ENCODE results near the gene MLYCD. TPM values are rescaled to one million over a fixed set of nuclear protein-coding genes. Genes with fewer than 3 reads are reported as not detected.

The MLYCD gene
- total and polyA plus RNA-seq, 2 donors = 1.8 to 3.5 TPM

- Histone ChIP-seq H3K9me3 (ENCODE audit: control insufficient read depth in 2 of 2, insufficient read depth in 1 of 2, low read length in 1 of 2) (no peaks in the 10 kb centered on the region), H3K27ac (ENCODE audit: low read depth in 1 of 2, low read length in 1 of 2) (peak overlapping the region in 1 of 2 donors; percentile 26), H3K4me1 (ENCODE audit: control insufficient read depth in 2 of 2, insufficient read depth in 2 of 2, low read length in 2 of 2) (no peaks in the 10 kb centered on the region), H3K27me3 (ENCODE audit: control insufficient read depth in 2 of 2, insufficient read depth in 1 of 2, low read length in 1 of 2) (no peaks in the 10 kb centered on the region), H3K4me3 (ENCODE audit: low read length in 2 of 2) (no peak overlapping the region), H3K36me3 (ENCODE audit: control insufficient read depth in 2 of 2, insufficient read depth in 2 of 2, low read length in 1 of 2) (no peaks in the 10 kb centered on the region)
- DNase-seq (ENCODE audit: low read depth in 6 of 9, low spot score in 9 of 9) = peak in 8 of 9 donors; percentile 6 to 65 (median 26)
- WGBS = 46% methylated on average over 35 of the region's 35 CpGs
Observed at GRCh38 chr16:83926726-83927397, 27.9 kb downstream of the MLYCD start.

- no peak for DNase-seq (ENCODE audit: low read depth in 6 of 9, low spot score in 9 of 9)
- H3K9me3 ChIP-seq (ENCODE audit: control insufficient read depth in 2 of 2, insufficient read depth in 1 of 2, low read length in 1 of 2) = no peaks in the 10 kb centered on the region
- 96% methylated on average over 16 of the region's 16 CpGs for WGBS
Observed at GRCh38 chr16:83928341-83929055, 29.6 kb downstream of the MLYCD start.

GRCh38 chr16:83929811-83930555, 31.1 kb downstream of the MLYCD start:
- Histone ChIP-seq H3K4me1 (ENCODE audit: control insufficient read depth in 2 of 2, insufficient read depth in 2 of 2, low read length in 2 of 2) (no peaks in the 10 kb centered on the region), H3K9me3 (ENCODE audit: control insufficient read depth in 2 of 2, insufficient read depth in 1 of 2, low read length in 1 of 2) (no peaks in the 10 kb centered on the region), H3K27ac (ENCODE audit: low read depth in 1 of 2, low read length in 1 of 2) (no peak overlapping the region), H3K4me3 (ENCODE audit: low read length in 2 of 2) (no peak overlapping the region), H3K27me3 (ENCODE audit: control insufficient read depth in 2 of 2, insufficient read depth in 1 of 2, low read length in 1 of 2) (no peaks in the 10 kb centered on the region), H3K36me3 (ENCODE audit: control insufficient read depth in 2 of 2, insufficient read depth in 2 of 2, low read length in 1 of 2) (no peaks in the 10 kb centered on the region)
- WGBS = 96% methylated on average over 17 of the region's 17 CpGs
- no peak for DNase-seq (ENCODE audit: low read depth in 6 of 9, low spot score in 9 of 9)

More at GRCh38 chr16:83928341-83929055, 29.6 kb downstream of the MLYCD start:
- Histone ChIP-seq H3K4me1 (ENCODE audit: control insufficient read depth in 2 of 2, insufficient read depth in 2 of 2, low read length in 2 of 2) (no peaks in the 10 kb centered on the region), H3K27ac (ENCODE audit: low read depth in 1 of 2, low read length in 1 of 2) (no peak overlapping the region), H3K36me3 (ENCODE audit: control insufficient read depth in 2 of 2, insufficient read depth in 2 of 2, low read length in 1 of 2) (no peaks in the 10 kb centered on the region), H3K4me3 (ENCODE audit: low read length in 2 of 2) (no peak overlapping the region), H3K27me3 (ENCODE audit: control insufficient read depth in 2 of 2, insufficient read depth in 1 of 2, low read length in 1 of 2) (no peaks in the 10 kb centered on the region)

- no peaks in the 10 kb centered on the region for H3K27me3 ChIP-seq (ENCODE audit: control insufficient read depth in 2 of 2, insufficient read depth in 1 of 2, low read length in 1 of 2)
- H3K27ac ChIP-seq (ENCODE audit: low read depth in 1 of 2, low read length in 1 of 2) = no peak overlapping the region
- no peak for DNase-seq (ENCODE audit: low read depth in 6 of 9, low spot score in 9 of 9)
- 94% methylated on average over 22 of the region's 22 CpGs for WGBS
- H3K4me1 ChIP-seq (ENCODE audit: control insufficient read depth in 2 of 2, insufficient read depth in 2 of 2, low read length in 2 of 2) = no peaks in the 10 kb centered on the region
- H3K4me3 ChIP-seq (ENCODE audit: low read length in 2 of 2) = no peak overlapping the region
- no peaks in the 10 kb centered on the region for H3K36me3 ChIP-seq (ENCODE audit: control insufficient read depth in 2 of 2, insufficient read depth in 2 of 2, low read length in 1 of 2)
- H3K9me3 ChIP-seq (ENCODE audit: control insufficient read depth in 2 of 2, insufficient read depth in 1 of 2, low read length in 1 of 2) = no peaks in the 10 kb centered on the region
Observed at GRCh38 chr16:83930730-83931500, 32.0 kb downstream of the MLYCD start.

DNA sequence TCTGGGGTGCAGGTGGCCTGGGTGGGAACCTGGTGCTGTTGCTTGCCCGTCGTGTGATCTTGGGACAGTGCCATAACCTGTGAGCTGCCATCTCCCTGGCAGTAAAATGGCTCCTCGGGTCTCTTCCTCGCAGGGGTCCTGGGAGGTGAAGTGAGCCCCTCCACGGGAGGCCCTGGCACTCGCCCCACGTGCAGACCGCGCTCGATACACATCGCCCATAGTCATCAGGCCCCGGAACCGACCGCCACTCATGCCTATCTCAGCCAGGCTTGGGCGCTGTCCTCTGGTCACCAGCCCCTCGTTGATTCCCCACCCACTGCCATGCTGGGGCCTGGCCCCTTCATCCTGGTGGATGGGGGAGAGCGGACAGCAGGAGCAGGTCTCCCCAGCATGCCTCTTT, 32.6 kb downstream of the MLYCD start:
- Histone ChIP-seq H3K4me1 (ENCODE audit: control insufficient read depth in 2 of 2, insufficient read depth in 2 of 2, low read length in 2 of 2) (no peaks in the 10 kb centered on the region), H3K4me3 (ENCODE audit: low read length in 2 of 2) (no peak overlapping the region), H3K9me3 (ENCODE audit: control insufficient read depth in 2 of 2, insufficient read depth in 1 of 2, low read length in 1 of 2) (no peaks in the 10 kb centered on the region), H3K27ac (ENCODE audit: low read depth in 1 of 2, low read length in 1 of 2) (no peak overlapping the region), H3K36me3 (ENCODE audit: control insufficient read depth in 2 of 2, insufficient read depth in 2 of 2, low read length in 1 of 2) (no peaks in the 10 kb centered on the region), H3K27me3 (ENCODE audit: control insufficient read depth in 2 of 2, insufficient read depth in 1 of 2, low read length in 1 of 2) (no peaks in the 10 kb centered on the region)
- 95% methylated on average over 17 of the region's 17 CpGs for WGBS
- DNase-seq (ENCODE audit: low read depth in 6 of 9, low spot score in 9 of 9) = no peak

GRCh38 chr16:83932304-83932703, 33.4 kb downstream of the MLYCD start:
- H3K36me3 ChIP-seq (ENCODE audit: control insufficient read depth in 2 of 2, insufficient read depth in 2 of 2, low read length in 1 of 2) = no peaks in the 10 kb centered on the region
- no peak for DNase-seq (ENCODE audit: low read depth in 6 of 9, low spot score in 9 of 9)
- no peaks in the 10 kb centered on the region for H3K9me3 ChIP-seq (ENCODE audit: control insufficient read depth in 2 of 2, insufficient read depth in 1 of 2, low read length in 1 of 2)
- no peaks in the 10 kb centered on the region for H3K4me1 ChIP-seq (ENCODE audit: control insufficient read depth in 2 of 2, insufficient read depth in 2 of 2, low read length in 2 of 2)
- WGBS = 96% methylated on average over 11 of the region's 11 CpGs
- H3K4me3 ChIP-seq (ENCODE audit: low read length in 2 of 2) = no peak overlapping the region
- H3K27me3 ChIP-seq (ENCODE audit: control insufficient read depth in 2 of 2, insufficient read depth in 1 of 2, low read length in 1 of 2) = no peaks in the 10 kb centered on the region
- no peak overlapping the region for H3K27ac ChIP-seq (ENCODE audit: low read depth in 1 of 2, low read length in 1 of 2)

GRCh38 chr16:83932955-83933673, 34.2 kb downstream of the MLYCD start:
- Histone ChIP-seq H3K4me1 (ENCODE audit: control insufficient read depth in 2 of 2, insufficient read depth in 2 of 2, low read length in 2 of 2) (no peaks in the 10 kb centered on the region), H3K4me3 (ENCODE audit: low read length in 2 of 2) (no peak overlapping the region), H3K9me3 (ENCODE audit: control insufficient read depth in 2 of 2, insufficient read depth in 1 of 2, low read length in 1 of 2) (no peaks in the 10 kb centered on the region), H3K27me3 (ENCODE audit: control insufficient read depth in 2 of 2, insufficient read depth in 1 of 2, low read length in 1 of 2) (no peaks in the 10 kb centered on the region), H3K27ac (ENCODE audit: low read depth in 1 of 2, low read length in 1 of 2) (no peak overlapping the region), H3K36me3 (ENCODE audit: control insufficient read depth in 2 of 2, insufficient read depth in 2 of 2, low read length in 1 of 2) (no peaks in the 10 kb centered on the region)
- 94% methylated on average over 25 of the region's 25 CpGs for WGBS
- DNase-seq (ENCODE audit: low read depth in 6 of 9, low spot score in 9 of 9) = no peak

DNA sequence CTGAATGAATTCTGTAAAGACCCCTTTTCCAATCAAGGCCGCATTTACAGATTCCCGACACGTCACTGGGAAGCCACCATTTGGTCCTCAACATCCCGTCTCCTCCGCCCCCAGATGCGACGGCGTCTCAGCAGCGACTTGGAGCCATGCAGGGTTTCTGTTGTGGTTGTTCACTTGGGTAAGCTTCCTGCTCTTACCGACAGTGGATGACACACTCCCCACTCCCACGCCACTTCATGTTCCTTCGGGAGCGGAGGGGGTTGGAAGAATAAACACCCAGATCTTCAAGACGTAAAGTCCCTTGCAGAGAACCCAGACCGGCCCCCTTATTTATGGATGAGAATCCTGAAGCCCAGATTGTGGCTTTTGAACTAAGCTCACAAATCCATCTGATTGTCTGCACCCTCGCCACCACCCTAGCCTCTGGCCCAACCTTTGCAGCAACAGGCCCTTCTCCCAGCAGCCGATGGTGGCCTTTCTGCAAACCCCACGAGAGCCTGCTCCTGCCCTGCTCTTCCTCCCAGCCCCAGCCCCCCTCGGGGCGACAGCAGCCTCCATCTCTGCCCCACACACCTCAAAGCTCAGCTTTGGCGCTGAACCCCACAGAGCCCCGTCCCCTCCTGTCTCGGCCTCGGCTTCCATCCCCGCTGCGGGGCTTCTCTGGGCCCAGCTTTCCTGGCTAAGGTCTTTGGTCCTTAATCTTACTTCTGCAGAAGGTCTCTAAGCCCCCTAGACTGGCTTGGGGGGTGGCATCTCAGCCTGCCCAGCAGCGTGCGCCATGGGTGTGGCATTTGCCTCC, 35.2 kb downstream of the MLYCD start:
- Histone ChIP-seq H3K4me3 (ENCODE audit: low read length in 2 of 2) (no peak overlapping the region), H3K27ac (ENCODE audit: low read depth in 1 of 2, low read length in 1 of 2) (no peak overlapping the region), H3K4me1 (ENCODE audit: control insufficient read depth in 2 of 2, insufficient read depth in 2 of 2, low read length in 2 of 2) (no peaks in the 10 kb centered on the region), H3K36me3 (ENCODE audit: control insufficient read depth in 2 of 2, insufficient read depth in 2 of 2, low read length in 1 of 2) (no peaks in the 10 kb centered on the region), H3K27me3 (ENCODE audit: control insufficient read depth in 2 of 2, insufficient read depth in 1 of 2, low read length in 1 of 2) (no peaks in the 10 kb centered on the region), H3K9me3 (ENCODE audit: control insufficient read depth in 2 of 2, insufficient read depth in 1 of 2, low read length in 1 of 2) (no peaks in the 10 kb centered on the region)
- DNase-seq (ENCODE audit: low read depth in 6 of 9, low spot score in 9 of 9) = no peak
- 95% methylated on average over 28 of the region's 28 CpGs for WGBS

Measured in thymus (tissue), 11 donors.